DMS153 treated with DMSO at 0.1 percent for 48 hours (cell line): ENCODE data around the gene KIF21A.

Experiments used
- DNase-seq: peaks from one replicate; lab custom pipeline; 2025; ENCODE audit not compliant: unreplicated experiment; lab: John Stamatoyannopoulos, UW

Gene KIF21A

GRCh38 chr12:39278426-39278825, 164.5 kb downstream of the KIF21A start:
- DNase-seq: no peak

GRCh38 chr12:39277416-39277815, 165.5 kb downstream of the KIF21A start:
- no peak for DNase-seq

GRCh38 chr12:39275846-39276245, 167.1 kb downstream of the KIF21A start:
- no peak for DNase-seq

- DNase-seq: peak; percentile 21
These were observed 169.9 kb downstream of the KIF21A start for GRCh38 chr12:39272871-39273655.

- DNase-seq: no peak
These were observed 173.4 kb downstream of the KIF21A start for GRCh38 chr12:39269492-39269891.

- DNase-seq: no peak
These were observed 175.0 kb downstream of the KIF21A start for GRCh38 chr12:39267886-39268285.

- DNase-seq: no peak
These were observed 190.3 kb downstream of the KIF21A start for GRCh38 chr12:39252628-39253027.
